ENCODE measurements around the gene GIPC2. TPM values are rescaled to one million over a fixed set of nuclear protein-coding genes. Genes with fewer than 3 reads are reported as not detected.

Gene GIPC2
- total and polyA plus RNA-seq, 2 of the 4 experiments (the other 2 are of a cell fraction): 0.07 to 0.18 TPM

- H4K8ac ChIP-seq (ENCODE audit: low read depth in 2 of 2, low read length in 2 of 2): no peak overlapping the region
- H3K4me1 ChIP-seq (ENCODE audit: control insufficient read depth, insufficient read depth, low read length): no peaks in the 10 kb centered on the region
- WGBS, 2 experiments (ENCODE audit: extremely low coverage in 2 of 2, insufficient read length in 1 of 2): 92% methylated on average over 10 of the region's 14 CpGs; no CpG with 5 or more reads in 1 of the 2 experiments
- H3K14ac ChIP-seq (replicated peaks; ENCODE audit: low read depth, low read length): no peak overlapping the region
- H3K4me2 ChIP-seq (ENCODE audit: low read depth, low read length): no peak overlapping the region
- 0 out of 2 replicates have a peak, but pooled peaks cover 3% of the 10 kb centered on the region for H3K9me3 ChIP-seq (ENCODE audit: control insufficient read depth, insufficient read depth, low read length)
- H3K9ac ChIP-seq (ENCODE audit: low read depth, low read length): no peak overlapping the region
- H3K27me3 ChIP-seq (ENCODE audit: control insufficient read depth, insufficient read depth, low read length): peaks cover 23% of the 10 kb centered on the region
- no peak overlapping the region for H2AFZ ChIP-seq (replicated peaks; ENCODE audit: low read length, poor library complexity)
- no peaks in the 10 kb centered on the region for H3K9me1 ChIP-seq (ENCODE audit: insufficient read depth, low read length)
- no peak overlapping the region for H4K5ac ChIP-seq (ENCODE audit: low read depth, low read length)
- H3K23ac ChIP-seq (ENCODE audit: low read depth, low read length): no peak overlapping the region
- H3K18ac ChIP-seq (ENCODE audit: low read depth, low read length): no peak overlapping the region
- POLR2A ChIA-PET (ENCODE audit: unreplicated experiment): no interaction called here
- in situ Hi-C loops (cut with MboI; ENCODE audit: low sequenced_read_pairs) (no loop called here), dilution Hi-C loops (cut with HindIII; ENCODE audit: low sequenced_read_pairs, unreplicated experiment) (no loop called here), intact Hi-C loops (cut with micrococcal nuclease) (no loop called here)
- no TSS peak for BruUV-seq (replicated peaks)
- H3K79me1 ChIP-seq (ENCODE audit: low read depth in 1 of 2, low read length in 2 of 2): no peaks in the 10 kb centered on the region
- CTCF ChIA-PET: no interaction called here
- no peak overlapping the region for H2BK15ac ChIP-seq (ENCODE audit: low read depth, low read length)
- no peaks in the 10 kb centered on the region for H3K36me3 ChIP-seq (ENCODE audit: control insufficient read depth, insufficient read depth, low read length)
- no peak overlapping the region for H3K56ac ChIP-seq (ENCODE audit: extremely low read depth, insufficient read depth, low read length)
- no peak for ATAC-seq (ENCODE audit: low read depth)
- H3K4me3 ChIP-seq (ENCODE audit: insufficient read depth, low read depth, low read length): no peak overlapping the region
- H2BK20ac ChIP-seq (ENCODE audit: low read depth, low read length): no peak overlapping the region
- no peak overlapping the region for H3K4ac ChIP-seq (ENCODE audit: low read depth, low read length)
- H4K91ac ChIP-seq (ENCODE audit: insufficient read depth, low read depth, low read length): no peak overlapping the region
- no peak overlapping the region for H3K27ac ChIP-seq (ENCODE audit: insufficient read depth, low read length)
- TF ChIP-seq NFE2L2 (IDR thresholded peaks at IDR 0.05; ENCODE audit: low read depth, low read length) (no peak), RFX5 (IDR thresholded peaks at IDR 0.05; ENCODE audit: low read depth, low read length) (no peak), POLR2A (IDR thresholded peaks at IDR 0.05; ENCODE audit: low read depth, low read length) (no peak), CEBPB (IDR thresholded peaks at IDR 0.05; ENCODE audit: low read depth, low read length) (no peak), ELK1 (IDR thresholded peaks at IDR 0.05; ENCODE audit: borderline replicate concordance, low read depth, low read length) (no peak), MAZ (IDR thresholded peaks at IDR 0.05; ENCODE audit: borderline replicate concordance, low read depth, low read length) (no peak), CHD1 (IDR thresholded peaks at IDR 0.05; ENCODE audit: low read depth, low read length) (no peak)
- H2BK5ac ChIP-seq (ENCODE audit: low read depth, low read length, poor library complexity, severe bottlenecking): no peak overlapping the region
- peak overlapping the region; percentile 31 for H2AK9ac ChIP-seq (replicated peaks; ENCODE audit: low read depth, low read length, poor library complexity)
- H2AK5ac ChIP-seq (ENCODE audit: low read depth, low read length): no peak overlapping the region
- no peaks in the 10 kb centered on the region for H4K20me1 ChIP-seq (ENCODE audit: insufficient read depth, low read length)
- DNase-seq: no peak
- no peak overlapping the region for H2BK120ac ChIP-seq (ENCODE audit: low read depth, low read length)
Measured at GRCh38 chr1:78044796-78045562, 787 bp upstream of the GIPC2 start.

Measured in IMR-90 (cell line).